D721Med (cell line): ENCODE measurements around the gene MKI67.
A peak's percentile ranks its signal among the peaks of the same experiment; 100 is the strongest.

Experiments
- DNase-seq: peaks from one replicate; pipeline ENCODE4 v3.0.0; 2011; ENCODE audit warnings: low spot score; ENCODE audit not compliant: insufficient read length
- FAIRE-seq: peaks from 2 replicates; lab custom pipeline; 2011; peaks lifted over from hg19 to GRCh38; lab: Jason Lieb, UNC
- CTCF ChIP-seq: IDR thresholded peaks from 2 replicates; pipeline ENCODE4 v1.5.1; 2012; ENCODE audit warnings: mild to moderate bottlenecking, control low read depth; ENCODE audit not compliant: insufficient read depth; ENCODE audit errors: missing control alignments

MKI67 gene

GRCh38 chr10:128156999-128157755 is 31.0 kb upstream of the MKI67 start:
- TF ChIP-seq CTCF: no peak
- DNase-seq: no peak
- no peak for FAIRE-seq

DNA sequence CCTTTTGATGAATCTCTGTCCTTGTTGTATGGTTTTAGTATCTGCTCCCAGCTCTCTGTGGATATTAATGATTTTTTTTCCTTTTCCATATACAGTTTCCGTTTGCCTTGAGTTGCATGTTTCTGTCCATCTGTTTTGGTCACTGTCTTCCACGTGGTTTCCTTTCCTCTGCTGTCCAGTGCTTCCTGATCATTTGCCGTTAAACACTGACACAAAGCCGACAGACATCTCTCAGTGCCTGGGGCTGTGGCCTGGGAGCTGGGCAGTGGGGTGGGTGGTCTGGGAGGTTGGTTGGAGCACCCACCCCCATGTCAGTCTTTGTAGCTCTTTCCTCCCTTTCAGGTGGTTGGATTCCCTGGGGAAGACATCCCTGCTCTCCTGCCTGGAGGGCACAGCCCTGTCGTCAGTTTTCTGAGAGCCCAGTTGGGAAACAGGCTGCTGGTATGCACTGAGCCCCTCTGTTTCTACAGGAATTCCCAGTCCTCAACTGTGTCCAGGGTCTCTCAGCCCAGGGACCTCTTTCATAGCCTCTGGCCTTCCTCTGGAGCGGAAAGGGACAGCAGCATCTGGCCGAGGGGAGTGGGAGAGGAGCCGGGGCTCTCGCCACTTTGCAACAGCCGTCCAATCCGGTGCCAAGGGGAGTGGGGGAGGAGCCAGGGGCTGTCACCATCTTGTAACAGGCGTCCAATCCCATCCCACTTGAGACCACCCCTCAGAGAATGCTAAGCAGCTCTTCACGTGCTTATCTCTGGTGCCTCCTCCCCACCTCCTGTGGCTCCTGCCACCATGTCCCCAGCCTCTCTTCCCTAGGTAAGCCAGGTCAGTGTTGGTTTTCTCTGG is 26.7 kb upstream of the MKI67 start:
- DNase-seq (no peak), FAIRE-seq (no peak)
- TF ChIP-seq CTCF: no peak

DNA sequence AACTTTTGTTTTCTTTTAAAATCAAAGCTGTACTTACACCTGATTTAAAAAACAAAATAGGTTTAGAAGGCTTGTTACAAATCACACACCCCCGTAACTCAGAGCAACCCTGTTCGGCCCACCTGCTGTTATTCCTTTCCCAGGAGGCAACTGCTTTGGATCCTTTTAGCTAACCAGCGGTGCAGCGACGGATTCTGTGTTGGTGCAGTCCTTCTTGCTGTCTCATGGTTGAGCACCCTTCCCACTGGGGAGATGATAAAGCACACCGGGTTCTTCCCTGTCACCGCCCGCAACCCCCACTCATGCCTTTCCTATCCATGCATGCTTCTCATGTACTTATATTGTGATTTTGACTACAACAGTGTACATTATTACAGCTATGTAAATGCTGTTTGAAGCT is 24.8 kb upstream of the MKI67 start:
- DNase-seq (no peak), FAIRE-seq (no peak)
- TF ChIP-seq CTCF: no peak

DNA sequence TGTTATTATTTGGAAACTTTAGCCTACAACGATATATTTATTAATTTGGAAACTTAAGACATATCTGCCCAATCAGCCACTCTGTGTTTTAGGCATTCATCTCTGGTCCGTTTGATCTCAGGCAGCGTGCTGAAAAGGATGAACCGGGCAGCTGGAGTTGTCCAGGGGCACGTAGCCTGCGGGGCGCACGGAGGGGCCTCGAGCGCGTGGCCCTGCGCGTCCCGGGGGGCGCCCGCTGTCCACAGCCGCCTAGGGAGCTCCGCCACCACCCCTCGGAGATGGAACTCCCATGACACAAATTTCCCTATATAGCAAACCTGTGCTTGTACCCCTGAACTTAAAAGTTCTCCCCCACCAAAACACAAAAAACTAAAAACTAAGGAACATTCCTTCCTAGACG is 24.3 kb upstream of the MKI67 start:
- no peak for FAIRE-seq
- no peak for DNase-seq
- TF ChIP-seq CTCF: no peak

- no peak for FAIRE-seq
- TF ChIP-seq CTCF: peak; percentile 85
- peak; percentile 61 for DNase-seq
Measured at GRCh38 chr10:128150045-128150493, 23.8 kb upstream of the MKI67 start.

GRCh38 chr10:128149267-128150014 is 23.2 kb upstream of the MKI67 start:
- DNase-seq (no peak), FAIRE-seq (no peak)
- TF ChIP-seq CTCF: no peak
